Right atrium auricular region (tissue), 2 donors: ENCODE measurements around the gene DACT2. TPM values are rescaled to one million over a fixed set of nuclear protein-coding genes. Genes with fewer than 3 reads are reported as not detected.

Source experiments
- DNase-seq: peaks from one replicate; pipeline ENCODE4 v3.0.0-alpha.2; 2019; ENCODE audit warnings: low spot score
- H3K27ac ChIP-seq, 2 donors: fragments of 200-600 bp; sonication (generic); 1 replicate in 1 of 2; 2 replicates in 1 of 2; pipeline ENCODE4 v1.5.1; 2016 to 2019
- H3K27me3 ChIP-seq, 2 donors: fragments of 200-600 bp; sonication (generic); one replicate each; pipeline versions ENCODE4 v1.5.1 to v1.6.0; 2017 to 2019
- H3K36me3 ChIP-seq: fragments of 200-600 bp; sonication (generic); one replicate; pipeline ENCODE4 v1.5.1; 2016
- H3K4me1 ChIP-seq, 2 donors: fragments of 200-600 bp; sonication (generic); one replicate each; pipeline versions ENCODE4 v1.5.1 to v1.6.0; 2017 to 2019
- H3K4me3 ChIP-seq, 2 donors: fragments of 200-600 bp; sonication (generic); 1 replicate in 1 of 2; 2 replicates in 1 of 2; pipeline ENCODE4 v1.5.1; 2017 to 2019; ENCODE audit warnings: mild to moderate bottlenecking in 1 of 2, moderate library complexity in 1 of 2
- H3K9me3 ChIP-seq, 2 donors: fragments of 200-600 bp; sonication (generic); one replicate each; pipeline ENCODE4 v1.5.1; 2019
- total RNA-seq, 2 donors: library from RNA; depleted of rRNA; stranded (reverse); fragments of >200 nt; gene quantifications; one replicate each; pipeline ENCODE4 v1.1.0, GENCODE V29; 2016
- TF ChIP-seq, protein P1 (sequence below), 2 donors: fragments of 200-600 bp; sonication (generic); IDR thresholded peaks; one replicate each; pipeline ENCODE4 v1.5.1; 2019; ENCODE audit warnings: antibody characterized with exemption in 2 of 2

The DACT2 gene
- total RNA-seq, 2 donors from 2014 or later, result 1.5 to 2.0 TPM

DNA sequence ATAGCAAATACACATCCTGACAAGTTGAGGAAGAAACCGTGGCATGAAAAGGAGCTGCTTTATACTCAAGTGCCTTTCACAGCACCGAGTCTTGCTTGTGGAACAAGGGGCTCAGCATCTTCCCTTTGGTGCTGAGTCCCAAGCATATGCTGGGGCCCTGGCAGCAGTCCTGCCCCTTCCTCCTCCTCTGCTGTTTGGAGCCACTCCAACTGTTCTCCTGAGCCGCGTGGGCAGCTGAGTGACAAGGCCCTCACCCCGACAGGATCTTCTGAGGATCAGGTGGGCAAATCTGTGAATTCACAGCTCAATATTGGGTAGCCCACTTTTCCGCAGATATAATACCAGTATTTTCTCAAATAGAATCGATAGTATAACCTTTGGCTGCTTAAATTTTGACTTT lies 24.7 kb downstream of the DACT2 start:
- no peak for DNase-seq
- Histone ChIP-seq H3K27ac (no peak overlapping the region), H3K9me3 (no peaks in the 10 kb centered on the region), H3K27me3 (no peaks in the 10 kb centered on the region), H3K36me3 (no peaks in the 10 kb centered on the region), H3K4me1 (no peaks in the 10 kb centered on the region), H3K4me3 (no peak overlapping the region)
- TF ChIP-seq, protein P1, sequence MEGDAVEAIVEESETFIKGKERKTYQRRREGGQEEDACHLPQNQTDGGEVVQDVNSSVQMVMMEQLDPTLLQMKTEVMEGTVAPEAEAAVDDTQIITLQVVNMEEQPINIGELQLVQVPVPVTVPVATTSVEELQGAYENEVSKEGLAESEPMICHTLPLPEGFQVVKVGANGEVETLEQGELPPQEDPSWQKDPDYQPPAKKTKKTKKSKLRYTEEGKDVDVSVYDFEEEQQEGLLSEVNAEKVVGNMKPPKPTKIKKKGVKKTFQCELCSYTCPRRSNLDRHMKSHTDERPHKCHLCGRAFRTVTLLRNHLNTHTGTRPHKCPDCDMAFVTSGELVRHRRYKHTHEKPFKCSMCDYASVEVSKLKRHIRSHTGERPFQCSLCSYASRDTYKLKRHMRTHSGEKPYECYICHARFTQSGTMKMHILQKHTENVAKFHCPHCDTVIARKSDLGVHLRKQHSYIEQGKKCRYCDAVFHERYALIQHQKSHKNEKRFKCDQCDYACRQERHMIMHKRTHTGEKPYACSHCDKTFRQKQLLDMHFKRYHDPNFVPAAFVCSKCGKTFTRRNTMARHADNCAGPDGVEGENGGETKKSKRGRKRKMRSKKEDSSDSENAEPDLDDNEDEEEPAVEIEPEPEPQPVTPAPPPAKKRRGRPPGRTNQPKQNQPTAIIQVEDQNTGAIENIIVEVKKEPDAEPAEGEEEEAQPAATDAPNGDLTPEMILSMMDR (IDR thresholded peaks at IDR 0.05), result no peak

DNA sequence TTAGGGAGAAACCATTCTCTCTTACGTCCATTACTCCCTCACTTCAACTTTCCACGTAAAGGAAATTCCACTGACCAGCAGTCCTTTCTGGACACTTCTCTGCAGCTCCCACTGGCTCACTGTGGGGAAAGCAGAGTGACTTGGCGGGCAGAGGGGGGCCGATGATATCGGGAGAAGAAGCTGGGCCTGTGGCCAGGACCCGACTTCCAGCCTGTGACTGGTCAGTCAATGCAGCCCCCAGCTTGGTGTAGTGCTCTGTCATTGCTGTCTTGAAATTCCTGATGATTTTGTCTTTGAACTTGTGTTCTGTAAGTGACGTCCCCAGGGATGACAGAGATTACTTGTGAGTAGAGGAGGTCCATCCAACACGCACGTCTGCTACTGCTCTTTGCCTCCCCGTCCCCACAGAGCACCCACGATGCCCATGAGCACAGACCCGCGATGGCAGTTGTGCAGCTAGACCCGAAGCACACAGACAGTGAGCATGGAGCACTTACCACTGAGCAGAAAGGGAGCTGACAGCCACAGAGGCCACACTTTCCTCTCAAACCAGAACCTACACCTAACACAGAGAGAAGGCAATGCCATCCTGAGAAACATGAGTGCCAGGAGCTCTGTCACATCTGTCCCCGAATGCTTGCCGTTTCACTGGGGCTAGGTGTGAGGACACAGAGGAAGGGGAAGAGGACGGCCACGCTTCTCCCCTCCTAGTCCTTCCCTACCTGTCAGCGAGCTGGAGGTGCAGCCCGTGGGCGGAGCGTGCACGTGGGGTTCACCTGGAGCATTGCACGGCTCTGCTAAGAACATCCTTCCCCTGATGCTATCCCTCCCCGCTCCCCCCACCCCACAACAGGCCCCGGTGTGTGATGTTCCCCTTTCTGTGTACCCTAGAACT lies 25.7 kb downstream of the DACT2 start:
- TF ChIP-seq, protein P1 (IDR thresholded peaks at IDR 0.05), result no peak
- peaks cover 0 to 4% of the 10 kb centered on the region in 2 donors for H3K9me3 ChIP-seq
- H3K27me3 ChIP-seq, result no peaks in the 10 kb centered on the region

DNA sequence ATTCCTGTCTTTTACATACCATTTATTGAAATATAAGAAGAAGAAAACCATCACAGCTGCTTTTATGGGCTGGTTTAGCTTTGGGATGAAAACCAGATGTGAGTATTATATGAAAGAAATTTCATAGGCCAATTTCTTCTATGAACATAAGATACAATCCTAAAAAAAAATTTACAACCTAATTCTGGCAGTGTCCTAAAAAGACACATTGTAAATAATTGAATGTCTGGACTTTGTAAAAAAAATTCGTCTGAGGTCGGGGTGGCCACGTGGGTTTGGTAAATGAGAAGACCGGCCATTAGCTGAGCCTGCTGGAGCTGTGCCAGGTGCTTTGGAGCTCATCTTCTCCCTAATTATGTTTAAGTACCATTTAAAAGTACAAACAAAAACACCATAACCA lies 26.8 kb downstream of the DACT2 start:
- Histone ChIP-seq H3K36me3 (no peaks in the 10 kb centered on the region), H3K27me3 (no peaks in the 10 kb centered on the region), H3K27ac (no peak overlapping the region), H3K4me3 (no peak overlapping the region), H3K4me1 (no peaks in the 10 kb centered on the region), H3K9me3 (peaks cover 0 to 5% of the 10 kb centered on the region in 2 donors)
- DNase-seq, result no peak
- TF ChIP-seq, protein P1 (IDR thresholded peaks at IDR 0.05), result no peak

More for the DNA sequence above, 25.7 kb downstream of the DACT2 start:
- no peak for DNase-seq
- no peaks in the 10 kb centered on the region for H3K4me1 ChIP-seq
- no peaks in the 10 kb centered on the region for H3K36me3 ChIP-seq
- H3K27ac ChIP-seq, result no peak overlapping the region
- H3K4me3 ChIP-seq, result no peak overlapping the region

DNA sequence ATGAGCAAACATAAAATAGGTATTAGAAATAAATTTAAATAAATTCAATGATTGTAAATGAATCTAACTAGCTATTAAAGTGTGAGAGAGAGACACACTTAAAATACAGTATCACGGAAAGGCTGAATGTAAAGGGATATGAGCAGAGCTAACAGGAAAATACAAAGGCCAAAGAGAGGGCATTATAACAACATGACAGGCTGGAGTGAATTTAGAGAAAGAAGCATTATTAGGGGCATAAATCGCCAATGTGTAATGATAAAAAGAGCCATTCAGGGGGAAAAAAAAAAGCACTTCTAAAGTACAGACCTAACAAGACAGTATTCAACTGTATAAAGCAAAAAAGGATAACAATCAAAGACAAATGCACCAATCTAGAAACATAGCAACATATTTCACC lies 28.1 kb downstream of the DACT2 start:
- Histone ChIP-seq H3K36me3 (no peaks in the 10 kb centered on the region), H3K4me1 (no peaks in the 10 kb centered on the region), H3K4me3 (no peak overlapping the region), H3K9me3 (peaks cover 0 to 5% of the 10 kb centered on the region in 2 donors), H3K27me3 (no peaks in the 10 kb centered on the region), H3K27ac (no peak overlapping the region)
- no peak for DNase-seq
- TF ChIP-seq, protein P1 (IDR thresholded peaks at IDR 0.05), result no peak

DNA sequence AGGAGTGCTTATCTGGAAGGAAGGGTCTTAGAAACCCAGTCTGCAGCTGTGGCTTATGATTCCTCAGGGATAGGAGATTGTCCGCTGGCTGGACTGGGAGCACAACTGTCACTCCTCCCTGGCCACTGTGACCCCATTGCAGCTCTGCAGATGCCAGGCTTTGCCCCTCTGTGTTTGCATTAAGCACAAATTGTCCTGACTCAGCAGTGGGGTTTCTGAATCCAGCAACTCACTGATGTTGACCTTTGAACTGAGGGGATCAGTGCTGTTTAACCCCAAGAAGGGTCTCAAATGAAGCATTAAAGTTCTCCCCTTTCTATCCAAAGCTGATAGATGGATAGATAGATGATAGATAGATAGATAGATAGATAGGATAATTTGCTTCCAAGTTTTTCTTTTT lies 29.5 kb downstream of the DACT2 start:
- DNase-seq, result no peak
- no peaks in the 10 kb centered on the region for H3K36me3 ChIP-seq
- no peaks in the 10 kb centered on the region for H3K27me3 ChIP-seq
- no peak overlapping the region for H3K4me3 ChIP-seq
- H3K4me1 ChIP-seq, result no peaks in the 10 kb centered on the region
- TF ChIP-seq, protein P1 (IDR thresholded peaks at IDR 0.05), result no peak
- peaks cover 0 to 5% of the 10 kb centered on the region in 2 donors for H3K9me3 ChIP-seq
- no peak overlapping the region for H3K27ac ChIP-seq
